Measurements from ENCODE around the gene BCL11B.

The BCL11B gene

GRCh38 chr14:99181804-99182520 is 90.0 kb downstream of the BCL11B start:
- DNase-seq (ENCODE audit: low spot score) = no peak

GRCh38 chr14:99181241-99181640 is 90.8 kb downstream of the BCL11B start:
- DNase-seq (ENCODE audit: low spot score) = no peak

GRCh38 chr14:99179946-99180345 is 92.1 kb downstream of the BCL11B start:
- no peak for DNase-seq (ENCODE audit: low spot score)

GRCh38 chr14:99179506-99179905 is 92.5 kb downstream of the BCL11B start:
- DNase-seq (ENCODE audit: low spot score) = no peak

- no peak for DNase-seq (ENCODE audit: low spot score)
Measured at GRCh38 chr14:99177886-99178835, 93.8 kb downstream of the BCL11B start.

GRCh38 chr14:99177046-99177655 is 94.8 kb downstream of the BCL11B start:
- no peak for DNase-seq (ENCODE audit: low spot score)

- no peak for DNase-seq (ENCODE audit: low spot score)
Measured at GRCh38 chr14:99176156-99176945, 95.6 kb downstream of the BCL11B start.

- DNase-seq (ENCODE audit: low spot score) = no peak
Measured at GRCh38 chr14:99175331-99176155, 96.5 kb downstream of the BCL11B start.

GRCh38 chr14:99174770-99175319 is 97.2 kb downstream of the BCL11B start:
- DNase-seq (ENCODE audit: low spot score) = no peak

GRCh38 chr14:99174081-99174769 is 97.8 kb downstream of the BCL11B start:
- no peak for DNase-seq (ENCODE audit: low spot score)

- DNase-seq (ENCODE audit: low spot score) = no peak
Measured at GRCh38 chr14:99173506-99173905, 98.5 kb downstream of the BCL11B start.

- no peak for DNase-seq (ENCODE audit: low spot score)
Measured at GRCh38 chr14:99173086-99173485, 98.9 kb downstream of the BCL11B start.

- no peak for DNase-seq (ENCODE audit: low spot score)
Measured at GRCh38 chr14:99171396-99171795, 100.6 kb downstream of the BCL11B start.

GRCh38 chr14:99169776-99170356 is 102.1 kb downstream of the BCL11B start:
- no peak for DNase-seq (ENCODE audit: low spot score)

- no peak for DNase-seq (ENCODE audit: low spot score)
Measured at GRCh38 chr14:99168330-99168729, 103.7 kb downstream of the BCL11B start.

GRCh38 chr14:99166506-99166905 is 105.5 kb downstream of the BCL11B start:
- DNase-seq (ENCODE audit: low spot score) = no peak

GRCh38 chr14:99164712-99165111 is 107.3 kb downstream of the BCL11B start:
- no peak for DNase-seq (ENCODE audit: low spot score)

GRCh38 chr14:99163446-99163845 is 108.6 kb downstream of the BCL11B start:
- no peak for DNase-seq (ENCODE audit: low spot score)
